Tongue (tissue), 2 donors: ENCODE results near the gene TLR3. TPM values are rescaled to one million over a fixed set of nuclear protein-coding genes. Genes with fewer than 3 reads are reported as not detected.
"Not testable (repeated sequence)": the region's sequence is repeated elsewhere in the genome, so short reads cannot be mapped to it uniquely, and the experiment has no call there.

ENCODE experiments used
- DNase-seq: peaks from one replicate; pipeline ENCODE4 v3.0.0-alpha.2; 2015
- total RNA-seq: library from RNA; depleted of rRNA; stranded (reverse); fragments of >200 nt; gene quantifications from one replicate; pipeline ENCODE4 v1.2.3, GENCODE V29; 2014

The TLR3 gene
- total RNA-seq, result 3.7 TPM

- DNase-seq, result peak; percentile 48
These were observed at the start of gene TLR3 for GRCh38 chr4:186068581-186069348. Gene TLR3, plus strand, starts transcription at chr4:186069156. Its CDS starts 7,464 bp downstream, at chr4:186076620.

- no peak for DNase-seq
These were observed 49.7 kb upstream of the TLR3 start for GRCh38 chr4:186019269-186019668.

- DNase-seq, result no peak
These were observed 48.7 kb upstream of the TLR3 start for GRCh38 chr4:186020106-186020792.

GRCh38 chr4:186020793-186021407 is 48.1 kb upstream of the TLR3 start:
- DNase-seq, result no peak

GRCh38 chr4:186021461-186022167 is 47.3 kb upstream of the TLR3 start:
- peak; percentile 78 for DNase-seq

GRCh38 chr4:186023975-186024374 is 45.0 kb upstream of the TLR3 start:
- DNase-seq, result no peak

- no peak for DNase-seq
These were observed 44.1 kb upstream of the TLR3 start for GRCh38 chr4:186024637-186025407.

- peak; percentile 52 for DNase-seq
These were observed 43.6 kb upstream of the TLR3 start for GRCh38 chr4:186025408-186025690.

- no peak for DNase-seq
These were observed 41.6 kb upstream of the TLR3 start for GRCh38 chr4:186027405-186027804.

- peak; percentile 92 for DNase-seq
These were observed 39.2 kb upstream of the TLR3 start for GRCh38 chr4:186029571-186030398.

GRCh38 chr4:186030399-186030775 is 38.6 kb upstream of the TLR3 start:
- DNase-seq, result peak; percentile 40

GRCh38 chr4:186030795-186031194 is 38.2 kb upstream of the TLR3 start:
- DNase-seq, result no peak

GRCh38 chr4:186032259-186032658 is 36.7 kb upstream of the TLR3 start:
- DNase-seq, result no peak

GRCh38 chr4:186033027-186033426 is 35.9 kb upstream of the TLR3 start:
- no peak for DNase-seq

- not testable (repeated sequence) for DNase-seq
These were observed 34.3 kb upstream of the TLR3 start for GRCh38 chr4:186034613-186035012.

- no peak for DNase-seq
These were observed 31.9 kb upstream of the TLR3 start for GRCh38 chr4:186036976-186037581.

- DNase-seq, result peak; percentile 93
These were observed 31.0 kb upstream of the TLR3 start for GRCh38 chr4:186037692-186038658.

- DNase-seq, result peak; percentile 61
These were observed 29.3 kb upstream of the TLR3 start for GRCh38 chr4:186039697-186040096.

- no peak for DNase-seq
These were observed 28.6 kb upstream of the TLR3 start for GRCh38 chr4:186040316-186040715.
